ENCODE results near the gene TFRC. TPM values are rescaled to one million over a fixed set of nuclear protein-coding genes. Genes with fewer than 3 reads are reported as not detected.
A peak's percentile ranks its signal among the peaks of the same experiment; 100 is the strongest.
"Not testable (repeated sequence)": the region's sequence is repeated elsewhere in the genome, so short reads cannot be mapped to it uniquely, and the experiment has no call there.

Gene TFRC
- polyA plus RNA-seq, 4 donors = 12.7 to 108 (median 50.4) TPM

DNA sequence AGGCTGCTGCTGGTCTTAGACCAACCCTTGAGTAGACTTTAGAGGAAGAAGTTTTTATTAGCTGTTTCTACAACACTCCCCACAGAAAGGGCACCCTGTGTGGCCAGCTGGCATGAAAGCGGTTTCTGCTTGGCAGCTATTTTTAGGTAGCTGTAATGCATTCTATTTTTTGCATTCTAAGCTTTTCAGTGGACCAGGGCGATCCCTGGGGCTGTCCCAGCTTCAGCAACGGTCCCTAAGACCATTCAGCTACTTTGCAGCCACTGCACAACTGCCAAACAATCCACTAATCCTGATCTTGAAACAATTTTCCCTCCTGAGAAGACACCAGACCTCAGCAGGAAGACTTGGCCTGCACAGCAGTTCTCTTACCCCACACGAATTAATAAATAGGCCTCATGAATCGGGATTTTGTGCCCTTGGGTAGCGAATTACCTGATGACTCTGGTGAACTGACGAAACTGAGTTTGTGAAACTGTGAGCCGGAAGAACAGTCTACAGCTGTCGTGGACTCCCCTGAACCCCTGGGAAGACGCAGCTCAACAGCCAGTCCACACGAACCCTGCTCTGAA is 14.6 kb upstream of the TFRC start:
- DNase-seq (peak in 1 of 2 donors; percentile 60), FAIRE-seq (no peak)
- no peak overlapping the region for H3K4me3 ChIP-seq (ENCODE audit: low read depth in 1 of 3, low read length in 3 of 3)
- H3K9me3 ChIP-seq (ENCODE audit: control insufficient read depth in 2 of 2, insufficient read depth in 1 of 2, low read depth in 1 of 2, low read length in 1 of 2) = no peaks in the 10 kb centered on the region
- H3K27me3 ChIP-seq (ENCODE audit: control insufficient read depth in 3 of 3, insufficient read depth in 3 of 3, low read length in 3 of 3) = no peaks in the 10 kb centered on the region
- H3K4me1 ChIP-seq (ENCODE audit: control insufficient read depth in 3 of 3, insufficient read depth in 2 of 3, low read depth in 1 of 3, low read length in 2 of 3) = peaks cover 0 to 13% (median 7%) of the 10 kb centered on the region in 3 donors
- WGBS, 3 donors = 19 to 46% (median 31%) methylated on average over 11 of the region's 11 CpGs
- no peaks in the 10 kb centered on the region for H3K36me3 ChIP-seq (ENCODE audit: control insufficient read depth in 3 of 3, insufficient read depth in 2 of 3, low read depth in 1 of 3, low read length in 3 of 3)
- H3K27ac ChIP-seq (ENCODE audit: low read depth in 1 of 3, low read length in 2 of 3) = peak overlapping the region in 2 of 3 donors; percentile 59 to 95

GRCh38 chr3:196093317-196094111 is 11.6 kb upstream of the TFRC start:
- Histone ChIP-seq H3K4me3 (ENCODE audit: low read depth in 1 of 3, low read length in 3 of 3) (no peak overlapping the region), H3K27me3 (ENCODE audit: control insufficient read depth in 3 of 3, insufficient read depth in 3 of 3, low read length in 3 of 3) (no peaks in the 10 kb centered on the region), H3K9me3 (ENCODE audit: control insufficient read depth in 2 of 2, insufficient read depth in 1 of 2, low read depth in 1 of 2, low read length in 1 of 2) (no peaks in the 10 kb centered on the region), H3K36me3 (ENCODE audit: control insufficient read depth in 3 of 3, insufficient read depth in 2 of 3, low read depth in 1 of 3, low read length in 3 of 3) (no peaks in the 10 kb centered on the region), H3K27ac (ENCODE audit: low read depth in 1 of 3, low read length in 2 of 3) (peak overlapping the region in 1 of 3 donors; percentile 81), H3K4me1 (ENCODE audit: control insufficient read depth in 3 of 3, insufficient read depth in 2 of 3, low read depth in 1 of 3, low read length in 2 of 3) (peaks cover 0 to 13% (median 7%) of the 10 kb centered on the region in 3 donors)
- no peak for FAIRE-seq
- 61 to 79% (median 72%) methylated on average over 7 of the region's 7 CpGs for WGBS, 3 donors
- no peak for DNase-seq

GRCh38 chr3:196087906-196088305 is 6.0 kb upstream of the TFRC start:
- no peak for FAIRE-seq
- WGBS, 3 donors = 82 to 84% (median 83%) methylated on average over 5 of the region's 5 CpGs
- no peaks in the 10 kb centered on the region for H3K27me3 ChIP-seq (ENCODE audit: control insufficient read depth in 3 of 3, insufficient read depth in 3 of 3, low read length in 3 of 3)

DNA sequence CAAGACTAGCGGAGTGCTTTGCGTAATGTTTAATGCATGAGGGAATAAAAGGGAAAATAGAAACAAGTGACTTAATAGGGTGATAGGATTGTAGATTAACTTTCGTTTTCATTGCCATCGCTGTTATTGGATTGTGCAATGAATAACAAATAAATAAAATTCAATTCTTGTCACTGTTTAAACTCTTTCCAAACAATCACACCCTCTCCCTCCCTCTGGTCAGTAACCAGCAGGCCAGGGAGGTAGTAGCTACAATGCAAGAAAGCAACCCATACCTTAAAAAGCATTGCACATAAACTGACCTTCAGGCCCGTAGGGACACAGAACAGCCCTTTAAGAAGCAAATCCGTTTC is 705 bp upstream of the TFRC start:
- H3K4me3 ChIP-seq (ENCODE audit: low read depth in 1 of 3, low read length in 3 of 3) = peak overlapping the region in 2 of 3 donors; percentile 82 to 89
- H3K27ac ChIP-seq (ENCODE audit: low read depth in 1 of 3, low read length in 2 of 3) = peak overlapping the region; percentile 90 to 97 (median 96)
- peaks cover 0 to 15% (median 2%) of the 10 kb centered on the region in 3 donors for H3K4me1 ChIP-seq (ENCODE audit: control insufficient read depth in 3 of 3, insufficient read depth in 2 of 3, low read depth in 1 of 3, low read length in 2 of 3)
- WGBS, 3 donors = 16 to 37% (median 18%) methylated on average over 6 of the region's 6 CpGs
- no peaks in the 10 kb centered on the region for H3K9me3 ChIP-seq (ENCODE audit: control insufficient read depth in 2 of 2, insufficient read depth in 1 of 2, low read depth in 1 of 2, low read length in 1 of 2)
- H3K27me3 ChIP-seq (ENCODE audit: control insufficient read depth in 3 of 3, insufficient read depth in 3 of 3, low read length in 3 of 3) = no peaks in the 10 kb centered on the region
- DNase-seq = peak in 1 of 2 donors; percentile 75
- no peaks in the 10 kb centered on the region for H3K36me3 ChIP-seq (ENCODE audit: control insufficient read depth in 3 of 3, insufficient read depth in 2 of 3, low read depth in 1 of 3, low read length in 3 of 3)
- FAIRE-seq = no peak

More at GRCh38 chr3:196087906-196088305, 6.0 kb upstream of the TFRC start:
- Histone ChIP-seq H3K36me3 (ENCODE audit: control insufficient read depth in 3 of 3, insufficient read depth in 2 of 3, low read depth in 1 of 3, low read length in 3 of 3) (no peaks in the 10 kb centered on the region), H3K9me3 (ENCODE audit: control insufficient read depth in 2 of 2, insufficient read depth in 1 of 2, low read depth in 1 of 2, low read length in 1 of 2) (no peaks in the 10 kb centered on the region), H3K4me3 (ENCODE audit: low read depth in 1 of 3, low read length in 3 of 3) (no peak overlapping the region), H3K27ac (ENCODE audit: low read depth in 1 of 3, low read length in 2 of 3) (no peak overlapping the region), H3K4me1 (ENCODE audit: control insufficient read depth in 3 of 3, insufficient read depth in 2 of 3, low read depth in 1 of 3, low read length in 2 of 3) (peaks cover 0 to under 1% (median 0%) of the 10 kb centered on the region in 3 donors)
- no peak for DNase-seq

GRCh38 chr3:196081002-196081833 is 672 bp downstream of the TFRC start:
- no peak for FAIRE-seq
- H3K4me1 ChIP-seq (ENCODE audit: control insufficient read depth in 3 of 3, insufficient read depth in 2 of 3, low read depth in 1 of 3, low read length in 2 of 3) = peaks cover 0 to 15% (median 2%) of the 10 kb centered on the region in 3 donors
- no peaks in the 10 kb centered on the region for H3K9me3 ChIP-seq (ENCODE audit: control insufficient read depth in 2 of 2, insufficient read depth in 1 of 2, low read depth in 1 of 2, low read length in 1 of 2)
- peak overlapping the region; percentile 78 to 89 (median 82) for H3K4me3 ChIP-seq (ENCODE audit: low read depth in 1 of 3, low read length in 3 of 3)
- peak; percentile 79 to 88 for DNase-seq
- WGBS, 3 donors = 0% methylated on average over 58 to 61 of the region's 61 CpGs
- peaks cover 0 to 3% (median 0%) of the 10 kb centered on the region in 3 donors for H3K36me3 ChIP-seq (ENCODE audit: control insufficient read depth in 3 of 3, insufficient read depth in 2 of 3, low read depth in 1 of 3, low read length in 3 of 3)
- peak overlapping the region; percentile 96 to 99 (median 97) for H3K27ac ChIP-seq (ENCODE audit: low read depth in 1 of 3, low read length in 2 of 3)
- H3K27me3 ChIP-seq (ENCODE audit: control insufficient read depth in 3 of 3, insufficient read depth in 3 of 3, low read length in 3 of 3) = no peaks in the 10 kb centered on the region

GRCh38 chr3:196080101-196080846 is 1.6 kb downstream of the TFRC start:
- peaks cover 0 to 10% (median 3%) of the 10 kb centered on the region in 3 donors for H3K36me3 ChIP-seq (ENCODE audit: control insufficient read depth in 3 of 3, insufficient read depth in 2 of 3, low read depth in 1 of 3, low read length in 3 of 3)
- peaks cover 0 to 15% (median 2%) of the 10 kb centered on the region in 3 donors for H3K4me1 ChIP-seq (ENCODE audit: control insufficient read depth in 3 of 3, insufficient read depth in 2 of 3, low read depth in 1 of 3, low read length in 2 of 3)
- H3K4me3 ChIP-seq (ENCODE audit: low read depth in 1 of 3, low read length in 3 of 3) = peak overlapping the region; percentile 78 to 89 (median 82)
- DNase-seq = peak; percentile 46 to 77
- H3K27me3 ChIP-seq (ENCODE audit: control insufficient read depth in 3 of 3, insufficient read depth in 3 of 3, low read length in 3 of 3); H3K9me3 ChIP-seq (ENCODE audit: control insufficient read depth in 2 of 2, insufficient read depth in 1 of 2, low read depth in 1 of 2, low read length in 1 of 2); FAIRE-seq: not testable (repeated sequence)
- 12 to 50% (median 16%) methylated on average over 23 of the region's 23 CpGs for WGBS, 3 donors
- peak overlapping the region; percentile 96 to 99 (median 97) for H3K27ac ChIP-seq (ENCODE audit: low read depth in 1 of 3, low read length in 2 of 3)

GRCh38 chr3:196079682-196080081 is 2.2 kb downstream of the TFRC start:
- H3K4me3 ChIP-seq (ENCODE audit: low read depth in 1 of 3, low read length in 3 of 3) = peak overlapping the region in 1 of 3 donors; percentile 2
- no peaks in the 10 kb centered on the region for H3K27me3 ChIP-seq (ENCODE audit: control insufficient read depth in 3 of 3, insufficient read depth in 3 of 3, low read length in 3 of 3)
- DNase-seq (no peak), FAIRE-seq (no peak)
- 10 to 50% (median 19%) methylated on average over 3 of the region's 3 CpGs for WGBS, 3 donors
- no peak overlapping the region for H3K27ac ChIP-seq (ENCODE audit: low read depth in 1 of 3, low read length in 2 of 3)
- no peaks in the 10 kb centered on the region for H3K9me3 ChIP-seq (ENCODE audit: control insufficient read depth in 2 of 2, insufficient read depth in 1 of 2, low read depth in 1 of 2, low read length in 1 of 2)
- peaks cover 2 to 15% (median 5%) of the 10 kb centered on the region in 3 donors for H3K36me3 ChIP-seq (ENCODE audit: control insufficient read depth in 3 of 3, insufficient read depth in 2 of 3, low read depth in 1 of 3, low read length in 3 of 3)
- peaks cover 0 to 15% (median 2%) of the 10 kb centered on the region in 3 donors for H3K4me1 ChIP-seq (ENCODE audit: control insufficient read depth in 3 of 3, insufficient read depth in 2 of 3, low read depth in 1 of 3, low read length in 2 of 3)

All from small intestine (tissue), 7 donors.